HG02588 (cell line): ENCODE measurements around the gene NAA50.

Experiments
- ATAC-seq: cut with Tn5 transposase; IDR thresholded peaks from one replicate; pipeline ENCODE4 v1.9.1; 2021; ENCODE audit warnings: mild to moderate bottlenecking, moderate library complexity; ENCODE audit not compliant: unreplicated experiment

The NAA50 gene

GRCh38 chr3:113690482-113690881 is 55.6 kb downstream of the NAA50 start:
- ATAC-seq = no peak

DNA sequence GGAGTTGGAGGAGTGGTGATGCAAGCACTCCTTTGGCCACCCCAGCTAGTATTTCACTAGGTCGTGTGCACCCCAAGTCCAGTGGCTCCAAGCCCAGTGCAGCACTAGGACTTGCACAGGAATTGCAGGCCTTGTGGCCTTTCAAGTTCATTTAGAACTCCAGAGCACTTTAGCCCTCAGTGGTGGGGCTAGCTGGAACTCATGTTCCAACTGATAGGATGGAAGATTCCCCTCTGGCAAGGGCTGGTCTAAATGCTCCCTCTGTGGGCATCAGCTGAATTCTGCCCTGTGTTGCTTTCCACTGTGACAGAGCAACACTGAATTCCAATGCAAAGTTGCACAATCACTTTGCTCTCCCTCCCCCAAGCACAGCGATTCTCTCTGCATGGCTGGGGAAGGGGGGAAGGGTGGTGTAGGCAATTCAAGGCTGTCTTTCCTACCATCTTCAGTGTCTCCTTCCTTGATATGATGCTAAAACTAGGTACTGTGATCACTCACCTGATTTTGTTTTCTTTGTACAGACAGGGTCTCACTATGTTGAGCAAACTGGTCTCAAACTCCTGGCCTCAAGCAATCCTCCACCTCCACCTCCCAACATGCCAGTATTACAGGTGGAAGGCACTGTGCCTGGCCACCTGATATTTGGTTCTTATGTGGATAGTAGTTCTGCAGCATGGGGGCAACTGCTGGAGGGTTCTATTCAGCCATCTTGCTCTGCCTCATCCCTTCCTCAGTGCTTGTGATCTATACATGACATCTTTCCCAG is 59.9 kb downstream of the NAA50 start:
- ATAC-seq = no peak

- ATAC-seq = no peak
Observed at GRCh38 chr3:113685124-113685523, 60.9 kb downstream of the NAA50 start.

DNA sequence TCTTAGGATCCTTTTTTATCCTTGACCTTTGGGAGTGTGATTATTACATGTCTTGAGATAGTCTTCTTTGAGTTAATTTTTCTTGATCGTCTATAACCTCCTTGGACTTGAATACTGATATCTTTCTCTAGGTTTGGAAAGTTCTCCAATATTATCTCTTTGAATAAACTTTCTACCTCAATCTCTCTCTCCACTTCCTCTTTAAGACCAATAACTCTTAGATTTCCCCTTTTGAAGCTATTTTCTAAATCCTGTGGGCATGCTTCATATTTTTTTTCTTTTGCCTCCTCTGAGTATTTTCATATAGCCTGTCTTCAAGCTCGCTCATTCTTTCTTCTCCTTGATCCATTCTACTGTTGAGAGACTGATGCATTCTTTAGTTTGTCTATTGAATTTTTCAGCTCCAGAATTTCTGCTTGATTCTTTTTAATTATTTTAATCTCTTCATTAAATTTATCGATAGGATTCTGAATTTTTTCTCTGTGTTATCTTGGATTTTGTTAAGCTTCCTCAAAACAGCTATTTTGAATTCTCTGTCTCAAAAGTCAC is 61.7 kb downstream of the NAA50 start:
- no peak for ATAC-seq

GRCh38 chr3:113678773-113679172 is 67.3 kb downstream of the NAA50 start:
- no peak for ATAC-seq

DNA sequence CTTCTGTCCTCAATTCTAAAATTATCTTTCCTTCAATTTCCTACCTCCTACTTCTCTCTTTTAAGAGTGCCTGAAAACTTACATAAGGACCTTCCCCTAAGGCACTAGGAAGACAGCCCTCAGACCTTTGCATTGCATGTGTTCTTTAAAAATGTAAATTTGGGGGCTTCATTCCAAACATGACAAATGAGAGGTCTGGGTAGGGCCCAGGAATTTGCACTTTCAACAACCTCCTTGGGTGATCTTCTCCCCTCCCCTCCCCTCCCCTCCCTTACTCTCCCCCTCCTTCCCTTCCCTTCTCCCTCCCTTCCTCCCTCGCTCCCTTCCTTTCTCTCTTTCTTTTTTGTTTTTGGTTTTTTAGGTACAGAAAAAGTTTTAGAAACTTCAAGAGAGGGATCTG is 68.3 kb downstream of the NAA50 start:
- no peak for ATAC-seq

DNA sequence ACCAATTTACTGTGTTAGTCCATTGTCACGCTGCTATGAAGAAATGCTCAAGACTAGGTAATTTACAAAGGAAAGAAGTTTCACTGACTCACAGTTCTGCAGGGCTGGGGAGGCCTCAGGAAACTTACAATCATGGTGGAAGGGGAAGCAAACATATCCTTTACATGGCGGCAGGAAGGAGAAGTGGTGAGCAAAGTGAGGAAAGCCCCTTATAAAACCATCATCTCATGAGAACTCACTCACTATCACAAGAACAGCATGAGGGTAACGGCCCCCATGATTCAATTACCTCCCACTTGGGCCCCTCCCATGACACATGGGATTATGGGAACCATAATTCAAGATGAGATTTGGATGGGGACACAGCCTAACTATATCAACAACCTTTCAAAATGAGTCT is 69.8 kb downstream of the NAA50 start:
- no peak for ATAC-seq

DNA sequence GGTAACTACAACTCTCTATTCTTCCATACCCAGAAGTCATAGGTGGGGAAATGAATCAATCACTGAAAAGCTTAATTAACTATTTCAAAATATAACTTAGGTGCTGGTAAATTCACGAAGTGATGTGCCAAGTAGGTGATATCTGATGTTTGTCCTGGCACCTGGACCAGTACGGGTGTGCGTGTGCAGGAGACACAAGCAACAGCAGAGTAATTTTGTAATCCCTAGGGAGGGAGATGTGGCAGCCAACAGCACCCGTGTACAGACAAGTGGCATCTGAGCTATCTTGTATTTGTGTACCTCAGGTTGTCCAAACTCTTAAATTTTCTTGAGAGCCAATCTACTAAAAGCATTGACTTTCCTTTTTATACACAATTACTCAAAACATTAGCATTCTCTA is 72.5 kb downstream of the NAA50 start:
- ATAC-seq = no peak

- no peak for ATAC-seq
Observed at GRCh38 chr3:113668015-113668414, 78.0 kb downstream of the NAA50 start.
